ENCODE measurements around the gene TMEM245.

- TF ChIP-seq, protein P1, sequence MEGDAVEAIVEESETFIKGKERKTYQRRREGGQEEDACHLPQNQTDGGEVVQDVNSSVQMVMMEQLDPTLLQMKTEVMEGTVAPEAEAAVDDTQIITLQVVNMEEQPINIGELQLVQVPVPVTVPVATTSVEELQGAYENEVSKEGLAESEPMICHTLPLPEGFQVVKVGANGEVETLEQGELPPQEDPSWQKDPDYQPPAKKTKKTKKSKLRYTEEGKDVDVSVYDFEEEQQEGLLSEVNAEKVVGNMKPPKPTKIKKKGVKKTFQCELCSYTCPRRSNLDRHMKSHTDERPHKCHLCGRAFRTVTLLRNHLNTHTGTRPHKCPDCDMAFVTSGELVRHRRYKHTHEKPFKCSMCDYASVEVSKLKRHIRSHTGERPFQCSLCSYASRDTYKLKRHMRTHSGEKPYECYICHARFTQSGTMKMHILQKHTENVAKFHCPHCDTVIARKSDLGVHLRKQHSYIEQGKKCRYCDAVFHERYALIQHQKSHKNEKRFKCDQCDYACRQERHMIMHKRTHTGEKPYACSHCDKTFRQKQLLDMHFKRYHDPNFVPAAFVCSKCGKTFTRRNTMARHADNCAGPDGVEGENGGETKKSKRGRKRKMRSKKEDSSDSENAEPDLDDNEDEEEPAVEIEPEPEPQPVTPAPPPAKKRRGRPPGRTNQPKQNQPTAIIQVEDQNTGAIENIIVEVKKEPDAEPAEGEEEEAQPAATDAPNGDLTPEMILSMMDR (conservative IDR thresholded peaks at IDR 0.05) = no peak
- TF ChIP-seq ZFX (IDR thresholded peaks at IDR 0.05) = no peak
Measured at GRCh38 chr9:109163194-109163593, 43.4 kb upstream of the TMEM245 start.

Data from C4-2B (cell line).